ENCODE measurements around the gene MARCO.

DNA sequence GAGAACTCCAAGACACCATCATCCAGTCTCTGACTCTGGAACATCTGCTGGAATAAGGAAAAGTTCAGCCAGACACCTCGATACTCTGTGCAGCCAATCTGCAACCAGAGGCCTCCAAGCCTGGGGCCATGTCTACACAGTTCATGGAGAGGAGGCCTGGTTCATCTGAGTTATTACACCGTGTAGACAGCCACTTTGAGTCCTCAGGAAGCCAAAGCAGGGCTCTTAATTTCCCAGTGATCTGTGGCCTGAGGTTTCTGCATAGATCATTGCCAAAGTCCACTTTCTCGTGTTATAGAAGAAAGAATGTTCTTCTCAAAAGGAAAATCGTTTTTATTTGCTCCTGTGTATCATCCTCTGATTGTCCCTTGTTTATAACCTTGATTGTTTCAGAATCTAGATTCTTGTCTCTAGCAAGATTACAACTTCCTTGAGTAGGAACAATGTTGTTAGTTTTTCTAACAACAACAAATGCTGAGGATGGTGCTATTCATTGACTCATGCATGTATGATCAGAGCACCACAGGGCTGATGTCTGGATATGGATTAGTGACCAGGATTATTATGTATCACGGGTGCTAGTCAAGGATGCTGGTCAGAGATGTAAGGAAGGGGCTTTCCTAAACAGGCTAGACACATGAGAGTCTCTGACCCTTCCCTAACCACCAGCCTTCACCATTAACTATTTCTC, 30.7 kb upstream of the MARCO start:
- TF ChIP-seq POLR2A (IDR thresholded peaks at IDR 0.05; ENCODE audit: low read length), result no peak
- no peak for TF ChIP-seq GATA1 (IDR thresholded peaks at IDR 0.05; ENCODE audit: low read depth, low read length)
